H1 (cell line): ENCODE results near the gene PHLPP2. TPM values are rescaled to one million over a fixed set of nuclear protein-coding genes. Genes with fewer than 3 reads are reported as not detected.

Experiments used
- CTCF ChIA-PET: fragments of 300-600 bp; sonication (Branson Sonifier 250); formaldehyde crosslinking; loops from one replicate; lab custom pipeline; 2021; ENCODE audit not compliant: partially characterized antibody; lab: Charles Lee
- POLR2A ChIA-PET: fragments of 300-600 bp; sonication (Branson Sonifier 250); formaldehyde crosslinking; loops from one replicate; lab custom pipeline; 2021; ENCODE audit warnings: inconsistent platforms; ENCODE audit not compliant: partially characterized antibody; lab: Charles Lee
- DNase-seq, 2 experiments: peaks; one replicate each; pipeline versions ENCODE4 v3.0.0 to v3.0.0-alpha.2; 2010 to 2022; ENCODE audit warnings: low spot score in 2 of 2, low read depth in 1 of 2, mixed read lengths in 1 of 2
- FAIRE-seq: peaks from 2 replicates; lab custom pipeline; 2011; peaks lifted over from hg19 to GRCh38; lab: Jason Lieb, UNC
- H2AFZ ChIP-seq: 2 replicates; pipeline ENCODE4 v1.8.1; 2012; ENCODE audit warnings: low read length, inconsistent platforms
- H2AK5ac ChIP-seq: 2 replicates; pipeline ENCODE4 v1.6.1; 2013; ENCODE audit warnings: low read depth, low read length
- H2BK120ac ChIP-seq: replicated peaks from 2 replicates; pipeline ENCODE3; 2013; ENCODE audit warnings: low read depth, low read length, inconsistent platforms
- H2BK12ac ChIP-seq: 2 replicates; pipeline ENCODE4 v1.6.1; 2013; ENCODE audit warnings: low read depth, low read length
- H2BK15ac ChIP-seq: 2 replicates; pipeline ENCODE4 v1.6.1; 2013; ENCODE audit warnings: low read length
- H2BK20ac ChIP-seq: 2 replicates; pipeline ENCODE4 v1.6.1; 2013; ENCODE audit warnings: low read length
- H2BK5ac ChIP-seq: 2 replicates; pipeline ENCODE4 v1.6.1; 2013; ENCODE audit warnings: low read depth, low read length
- H3K14ac ChIP-seq: 2 replicates; pipeline ENCODE4 v1.6.1; 2013; ENCODE audit warnings: inconsistent platforms; ENCODE audit not compliant: insufficient read length
- H3K18ac ChIP-seq: 2 replicates; pipeline ENCODE4 v1.6.1; 2013; ENCODE audit warnings: low read length; ENCODE audit errors: extremely low read depth
- H3K23ac ChIP-seq: 2 replicates; pipeline ENCODE4 v1.6.1; 2013; ENCODE audit warnings: inconsistent platforms; ENCODE audit not compliant: insufficient read length
- H3K23me2 ChIP-seq: 2 replicates; pipeline ENCODE4 v1.6.1; 2013; ENCODE audit warnings: low read depth, low read length
- H3K27ac ChIP-seq: 2 replicates; pipeline ENCODE4 v1.6.1; 2011; ENCODE audit warnings: low read depth, low read length, inconsistent platforms
- H3K27me3 ChIP-seq, 4 experiments: replicated peaks in 1 of 4; 1 replicate in 1 of 4; 2 replicates in 3 of 4; pipeline versions ENCODE4 v1.6.1 to v1.8.1; 2011 to 2013; ENCODE audit warnings: low read length in 3 of 4, mild to moderate bottlenecking in 3 of 4, inconsistent platforms in 2 of 4, mixed read lengths in 2 of 4, moderate library complexity in 1 of 4; ENCODE audit not compliant: control insufficient read depth in 3 of 4, insufficient read depth in 3 of 4; ENCODE audit errors: extremely low read depth in 1 of 4
- H3K36me3 ChIP-seq, 4 experiments: 2 replicates each; pipeline versions ENCODE4 v1.6.1 to v1.8.1; 2011 to 2013; ENCODE audit warnings: mild to moderate bottlenecking in 4 of 4, low read length in 3 of 4, moderate library complexity in 2 of 4, control low read depth in 1 of 4, inconsistent platforms in 1 of 4; ENCODE audit not compliant: insufficient read depth in 4 of 4, control insufficient read depth in 2 of 4
- H3K4ac ChIP-seq: replicated peaks from 2 replicates; pipeline ENCODE3; 2013; ENCODE audit warnings: low read length, low read depth, mixed read lengths, inconsistent platforms; ENCODE audit not compliant: insufficient read length
- H3K4me1 ChIP-seq, 4 experiments: replicated peaks in 1 of 4; 1 replicate in 1 of 4; 2 replicates in 3 of 4; pipeline versions ENCODE4 v1.6.1 to v1.8.1; 2011 to 2013; ENCODE audit warnings: low read length in 3 of 4, inconsistent platforms in 2 of 4, mixed read lengths in 1 of 4; ENCODE audit not compliant: insufficient read depth in 4 of 4, control insufficient read depth in 3 of 4
- H3K4me2 ChIP-seq, 2 experiments: 2 replicates each; pipeline versions ENCODE4 v1.6.1 to v1.8.1; 2011 to 2013; ENCODE audit warnings: low read depth in 2 of 2, low read length in 2 of 2, control low read depth in 1 of 2, inconsistent platforms in 1 of 2, mild to moderate bottlenecking in 1 of 2; ENCODE audit not compliant: insufficient read depth in 1 of 2
- H3K4me3 ChIP-seq, 4 experiments: fragments of 200-600, 300-600 bp in 1 of 4; sonication (generic), shearing (Covaris generic), sonication (Bioruptor Twin) in 1 of 4; 2 replicates each; pipeline versions ENCODE4 v1.5.1 to v1.8.1; 2011 to 2016; ENCODE audit warnings: low read length in 4 of 4, low read depth in 3 of 4, control low read depth in 2 of 4, inconsistent platforms in 2 of 4, mild to moderate bottlenecking in 2 of 4, mixed read lengths in 1 of 4, moderate library complexity in 1 of 4; ENCODE audit not compliant: insufficient read depth in 2 of 4; ENCODE audit errors: extremely low read depth in 1 of 4
- H3K56ac ChIP-seq: replicated peaks from 2 replicates; pipeline ENCODE3; 2013; ENCODE audit warnings: low read depth, mild to moderate bottlenecking, mixed read lengths, low read length, inconsistent platforms; ENCODE audit not compliant: insufficient read length
- H3K79me1 ChIP-seq: 2 replicates; pipeline ENCODE4 v1.6.1; 2013; ENCODE audit warnings: low read depth, low read length, control low read depth
- H3K79me2 ChIP-seq, 2 experiments: 2 replicates each; pipeline versions ENCODE4 v1.6.1 to v1.8.1; 2012 to 2013; ENCODE audit warnings: low read length in 2 of 2, mild to moderate bottlenecking in 2 of 2, inconsistent platforms in 1 of 2; ENCODE audit not compliant: insufficient read depth in 2 of 2, control insufficient read depth in 1 of 2
- H3K9ac ChIP-seq, 4 experiments: replicated peaks in 1 of 4; 1 replicate in 1 of 4; 2 replicates in 3 of 4; pipeline versions ENCODE4 v1.6.1 to v1.8.1; 2011 to 2013; ENCODE audit warnings: low read depth in 3 of 4, low read length in 3 of 4, control low read depth in 2 of 4, mild to moderate bottlenecking in 2 of 4, moderate library complexity in 2 of 4, inconsistent platforms in 1 of 4; ENCODE audit errors: extremely low read depth in 1 of 4
- H3K9me3 ChIP-seq, 2 experiments: 2 replicates each; pipeline versions ENCODE4 v1.6.1 to v1.8.1; 2012 to 2013; ENCODE audit warnings: mild to moderate bottlenecking in 2 of 2, moderate library complexity in 2 of 2, control low read depth in 1 of 2, inconsistent platforms in 1 of 2, low read depth in 1 of 2, low read length in 1 of 2, mixed read lengths in 1 of 2; ENCODE audit not compliant: insufficient read depth in 2 of 2
- H4K20me1 ChIP-seq, 2 experiments: replicated peaks in 1 of 2; 2 replicates each; pipeline versions ENCODE3 to v1.8.1; 2011 to 2013; ENCODE audit warnings: inconsistent platforms in 2 of 2, low read length in 2 of 2, mild to moderate bottlenecking in 1 of 2; ENCODE audit not compliant: insufficient read depth in 2 of 2, control insufficient read depth in 1 of 2
- H4K5ac ChIP-seq: 2 replicates; pipeline ENCODE4 v1.6.1; 2013; ENCODE audit warnings: low read length, low read depth, mixed read lengths, inconsistent platforms; ENCODE audit not compliant: insufficient read length
- H4K8ac ChIP-seq: 2 replicates; pipeline ENCODE4 v1.8.0; 2013; ENCODE audit warnings: mild to moderate bottlenecking, moderate library complexity, low read length, inconsistent platforms; ENCODE audit not compliant: insufficient read depth; ENCODE audit errors: extremely low read depth
- H4K91ac ChIP-seq: replicated peaks from 2 replicates; pipeline ENCODE3; 2013; ENCODE audit warnings: low read length, mixed read lengths, inconsistent platforms; ENCODE audit not compliant: insufficient read length
- CBX5 ChIP-seq: fragments of 300-800, 300-1000 bp; sonication (generic); IDR thresholded peaks from 2 replicates; pipeline ENCODE4 v1.7.1; 2016; ENCODE audit warnings: antibody characterized with exemption, low read length, low read depth
- CEBPB ChIP-seq: IDR thresholded peaks from 2 replicates; pipeline ENCODE4 v1.6.1; 2012; ENCODE audit warnings: low read depth, low read length
- EZH2 ChIP-seq: fragments of 200-600 bp; sonication (generic); IDR thresholded peaks from 2 replicates; pipeline ENCODE4 v1.7.1; 2012; ENCODE audit warnings: low read depth, mild to moderate bottlenecking, moderate library complexity, low read length, inconsistent platforms; ENCODE audit not compliant: severe bottlenecking
- FOSL1 ChIP-seq: IDR thresholded peaks from 2 replicates; pipeline ENCODE4 v1.6.1; 2011; ENCODE audit warnings: mild to moderate bottlenecking, low read depth, low read length, moderate library complexity; ENCODE audit not compliant: insufficient read depth
- GABPA ChIP-seq: IDR thresholded peaks from 2 replicates; pipeline ENCODE4 v1.6.1; 2011; ENCODE audit warnings: mild to moderate bottlenecking, low read length, moderate library complexity, borderline replicate concordance; ENCODE audit not compliant: insufficient read depth
- KDM4A ChIP-seq: IDR thresholded peaks from one replicate; pipeline ENCODE4 v1.7.1; 2012; ENCODE audit warnings: low read depth, mild to moderate bottlenecking, moderate library complexity, low read length, inconsistent platforms; ENCODE audit not compliant: severe bottlenecking
- MAFK ChIP-seq: IDR thresholded peaks from 2 replicates; pipeline ENCODE4 v1.6.1; 2012; ENCODE audit warnings: low read depth, mild to moderate bottlenecking, improper control_type of control experiment, low read length
- NRF1 ChIP-seq: IDR thresholded peaks from 2 replicates; pipeline ENCODE4 v1.6.1; 2011; ENCODE audit warnings: mild to moderate bottlenecking, low read depth, low read length, improper control_type of control experiment
- RAD21 ChIP-seq, 2 experiments: IDR thresholded peaks in 1 of 2; conservative IDR thresholded peaks in 1 of 2; 2 replicates each; pipeline ENCODE4 v1.6.1; 2011; ENCODE audit warnings: low read depth in 2 of 2, low read length in 2 of 2, improper control_type of control experiment in 1 of 2, inconsistent platforms in 1 of 2, mild to moderate bottlenecking in 1 of 2, moderate library complexity in 1 of 2
- TAF1 ChIP-seq: IDR thresholded peaks from 2 replicates; pipeline ENCODE4 v1.6.1; 2011; ENCODE audit warnings: mild to moderate bottlenecking, low read depth, low read length
- YY1 ChIP-seq: IDR thresholded peaks from 2 replicates; pipeline ENCODE4 v1.6.1; 2011; ENCODE audit warnings: low read depth, mild to moderate bottlenecking, low read length
- ZNF274 ChIP-seq: IDR thresholded peaks from 2 replicates; pipeline ENCODE4 v1.7.0; 2012; ENCODE audit warnings: low read length, borderline replicate concordance; ENCODE audit errors: extremely low read depth
- WGBS, 2 experiments: shearing (Covaris generic) in 1 of 2; methylation state at CpG; one replicate each; pipeline versions ENCODE4 v1.1.6 to v1.1.7; 2013 to 2015; ENCODE audit warnings: low lambda C conversion rate in 2 of 2, mixed read lengths in 2 of 2, inconsistent platforms in 1 of 2, low coverage in 1 of 2, missing lambda C conversion rate in 1 of 2; ENCODE audit not compliant: insufficient replicate concordance in 2 of 2, insufficient coverage in 1 of 2, insufficient read length in 1 of 2; ENCODE audit errors: extremely low coverage in 1 of 2, missing lambda C conversion rate in 1 of 2; 5-methylcytosine and 5-hydroxymethylcytosine counted together
- polyA plus RNA-seq, 7 experiments: library from polyadenylated mRNA; depleted of rRNA in 3 of 7; stranded (reverse) in 5 of 7; unstranded in 2 of 7; fragments of >200 nt in 5 of 7; fragments of 200-250 nt in 2 of 7; gene quantifications; 1 replicate in 5 of 7; 2 replicates in 1 of 7; 4 replicates in 1 of 7; pipeline versions ENCODE4 v1.2.1 to v1.2.3, GENCODE V29; 2011 to 2013; ENCODE audit warnings: missing spikeins in 2 of 7, mixed read lengths in 2 of 7
- total RNA-seq: library from RNA; stranded (reverse); fragmentation: NEBNext Ultra II Directional; extraction: Animal tissue kit (Norgen Biotek cat#: 25700); gene quantifications from 2 replicates; pipeline ENCODE4 v1.2.1, GENCODE V29; 2021

The PHLPP2 gene
- total and polyA plus RNA-seq, 2 of the 8 experiments (the other 6 are each of a cell fraction or from before 2014, with no cell fraction given): 7.3 to 12.9 TPM

DNA sequence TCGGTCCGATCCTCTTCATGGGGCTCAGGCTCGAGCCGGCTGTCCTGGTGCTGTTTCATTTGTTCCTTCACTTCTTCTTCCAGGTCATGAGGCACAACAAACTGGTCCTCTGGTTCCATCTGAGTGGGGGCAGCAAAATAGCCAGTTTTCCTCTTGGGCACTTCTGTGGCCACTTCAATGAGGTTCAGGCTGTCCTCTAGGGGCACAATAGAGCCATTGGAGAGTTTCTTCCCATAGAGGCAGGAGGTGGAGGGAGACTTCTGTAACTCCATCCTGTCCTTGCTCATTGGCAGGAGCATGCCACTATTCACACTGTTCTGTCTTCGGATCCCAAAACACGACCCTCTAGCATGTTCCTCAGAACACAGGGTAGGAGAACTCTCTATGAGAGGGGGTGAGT, 75.6 kb downstream of the PHLPP2 start:
- H3K18ac ChIP-seq: no peak overlapping the region
- no peak overlapping the region for H3K9ac ChIP-seq
- no peak overlapping the region for H4K5ac ChIP-seq
- H3K4me2 ChIP-seq: no peak overlapping the region
- no peak overlapping the region for H3K56ac ChIP-seq
- no peak overlapping the region for H2AFZ ChIP-seq
- no peaks in the 10 kb centered on the region for H3K79me1 ChIP-seq
- no peak overlapping the region for H3K4me3 ChIP-seq
- H2BK20ac ChIP-seq: no peak overlapping the region
- POLR2A ChIA-PET: no interaction called here
- H3K27ac ChIP-seq: no peak overlapping the region
- no peak overlapping the region for H3K23ac ChIP-seq
- no peak overlapping the region for H3K14ac ChIP-seq
- CTCF ChIA-PET: interaction anchor here (2.1 kb wide), 1 partner anchor 12 kb away, joined by 5 read pairs; no protein-coding TSS in a partner anchor
- no peaks in the 10 kb centered on the region for H3K4me1 ChIP-seq
- 83% methylated on average over 6 of the region's 6 CpGs; no CpG with 5 or more reads in 1 of the 2 experiments for WGBS, 2 experiments
- H4K20me1 ChIP-seq: peaks cover 2 to 11% of the 10 kb centered on the region in 2 experiments
- H2BK5ac ChIP-seq: no peak overlapping the region
- H2BK12ac ChIP-seq: no peak overlapping the region
- no peak overlapping the region for H4K8ac ChIP-seq
- no peak for DNase-seq
- FAIRE-seq: peak; percentile 39
- no peak overlapping the region for H2BK15ac ChIP-seq
- H3K4ac ChIP-seq: no peak overlapping the region
- no peak overlapping the region for H2BK120ac ChIP-seq
- no peak overlapping the region for H2AK5ac ChIP-seq
- peaks cover 2 to 33% (median 7%) of the 10 kb centered on the region in 4 experiments; a peak in 6 of 8 replicates for H3K36me3 ChIP-seq
- no peaks in the 10 kb centered on the region for H3K27me3 ChIP-seq
- H3K23me2 ChIP-seq: no peaks in the 10 kb centered on the region
- H3K79me2 ChIP-seq: no peaks in the 10 kb centered on the region
- no peaks in the 10 kb centered on the region for H3K9me3 ChIP-seq
- H4K91ac ChIP-seq: no peak overlapping the region
- TF ChIP-seq RAD21 (IDR thresholded peaks at IDR 0.05 in 1 of 2, conservative IDR thresholded peaks at IDR 0.05 in 1 of 2; ENCODE audit: low read depth in 2 of 2, low read length in 2 of 2): peak; percentile 51 to 52
- TF ChIP-seq CBX5: no peak
- TF ChIP-seq ZNF274: no peak
- TF ChIP-seq KDM4A: no peak
- TF ChIP-seq EZH2: no peak
- TF ChIP-seq CEBPB: no peak
- TF ChIP-seq YY1: no peak
- no peak for TF ChIP-seq FOSL1
- no peak for TF ChIP-seq NRF1
- no peak for TF ChIP-seq MAFK
- TF ChIP-seq GABPA: no peak
- TF ChIP-seq TAF1: no peak
